ENCODE measurements around the gene CACNA1I.
A peak's percentile ranks its signal among the peaks of the same experiment; 100 is the strongest.

CACNA1I gene

DNA sequence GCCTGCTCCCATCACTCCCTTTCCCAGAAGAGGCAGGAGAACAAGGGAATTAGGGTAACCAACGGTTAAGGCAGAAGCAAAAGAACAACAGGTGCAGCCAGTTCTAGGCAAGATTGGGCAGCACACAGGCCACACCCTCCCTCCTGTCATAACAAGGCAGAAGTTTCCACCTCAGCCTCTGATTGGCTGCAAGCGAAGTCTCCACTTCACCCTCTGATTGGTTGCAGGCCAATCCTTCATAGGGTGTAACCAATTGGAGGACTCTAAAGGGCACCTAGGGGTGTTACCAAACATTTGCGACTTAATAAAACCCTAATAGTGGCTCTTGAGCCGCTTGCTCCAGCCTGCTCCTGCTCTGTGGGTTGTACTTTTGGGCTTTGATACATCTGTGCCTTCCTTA, 153.8 kb downstream of the CACNA1I start:
- TF ChIP-seq CTCF (conservative IDR thresholded peaks at IDR 0.05; ENCODE audit: low read depth, low read length), result no peak
- no peak for DNase-seq (ENCODE audit: low read depth)
- no peak overlapping the region for H3K4me3 ChIP-seq (ENCODE audit: low read length)

GRCh38 chr22:39724857-39725256, 154.3 kb downstream of the CACNA1I start:
- no peak for DNase-seq (ENCODE audit: low read depth)
- H3K4me3 ChIP-seq (ENCODE audit: low read length), result no peak overlapping the region
- TF ChIP-seq CTCF (conservative IDR thresholded peaks at IDR 0.05; ENCODE audit: low read depth, low read length), result no peak

DNA sequence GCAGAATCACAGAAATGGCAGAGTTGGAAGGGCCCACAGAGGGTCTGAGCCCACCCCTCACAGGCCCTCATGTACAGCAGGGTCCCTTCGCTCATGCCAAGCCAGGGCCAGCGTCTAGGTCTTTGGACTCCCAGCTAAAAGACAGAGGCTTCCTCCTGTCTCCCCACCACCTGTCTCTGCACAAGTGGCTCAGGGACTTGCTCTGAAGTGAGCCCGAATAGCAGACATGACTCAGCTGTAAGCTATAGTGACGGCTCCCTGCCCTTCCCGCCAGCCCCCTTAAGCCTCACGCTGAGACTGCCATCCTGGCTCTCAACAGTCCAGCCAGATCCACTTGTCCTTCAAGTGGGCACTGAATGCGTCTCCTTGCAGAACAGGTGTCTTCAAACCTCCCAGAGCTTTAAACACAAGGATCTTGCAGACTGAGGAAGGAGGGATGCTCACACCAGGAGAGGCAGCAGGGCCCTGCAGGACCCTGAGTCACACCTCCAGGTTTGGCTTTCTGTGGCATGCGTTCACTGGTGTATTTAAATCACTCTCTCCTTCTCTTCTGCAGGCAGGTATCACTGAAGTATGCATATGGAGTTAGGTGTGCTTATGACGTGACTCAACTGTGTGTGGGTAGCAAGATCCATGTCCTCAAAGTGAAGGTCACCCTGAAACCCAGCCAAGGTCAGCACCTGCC, 154.9 kb downstream of the CACNA1I start:
- no peak for DNase-seq (ENCODE audit: low read depth)
- H3K4me3 ChIP-seq (ENCODE audit: low read length), result no peak overlapping the region
- no peak for TF ChIP-seq CTCF (conservative IDR thresholded peaks at IDR 0.05; ENCODE audit: low read depth, low read length)

DNA sequence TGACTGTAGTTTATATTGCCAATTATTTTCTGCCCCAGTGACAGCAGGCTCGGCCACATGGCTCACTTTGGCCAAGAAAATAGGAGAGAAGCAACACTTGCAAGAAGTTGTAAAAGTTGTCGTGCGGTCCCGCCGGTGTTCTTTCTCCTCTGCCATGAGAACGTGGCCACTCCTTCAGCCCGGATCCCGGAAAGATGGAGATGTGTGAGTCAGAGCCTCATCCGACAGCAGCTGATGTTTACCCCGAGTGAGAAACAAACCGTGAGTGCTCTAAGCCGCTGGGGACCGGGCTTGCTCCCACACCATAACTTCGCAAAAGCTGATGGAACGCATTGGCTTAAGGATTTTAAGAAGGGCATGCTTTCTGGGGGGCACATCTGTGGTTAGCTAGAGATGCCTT, 157.0 kb downstream of the CACNA1I start:
- peak; percentile 1 for DNase-seq (ENCODE audit: low read depth)
- H3K4me3 ChIP-seq (ENCODE audit: low read length), result no peak overlapping the region
- no peak for TF ChIP-seq CTCF (conservative IDR thresholded peaks at IDR 0.05; ENCODE audit: low read depth, low read length)

- H3K4me3 ChIP-seq (ENCODE audit: low read length), result no peak overlapping the region
- no peak for DNase-seq (ENCODE audit: low read depth)
- TF ChIP-seq CTCF (conservative IDR thresholded peaks at IDR 0.05; ENCODE audit: low read depth, low read length), result no peak
These were observed 157.8 kb downstream of the CACNA1I start for GRCh38 chr22:39728236-39728860.

DNA sequence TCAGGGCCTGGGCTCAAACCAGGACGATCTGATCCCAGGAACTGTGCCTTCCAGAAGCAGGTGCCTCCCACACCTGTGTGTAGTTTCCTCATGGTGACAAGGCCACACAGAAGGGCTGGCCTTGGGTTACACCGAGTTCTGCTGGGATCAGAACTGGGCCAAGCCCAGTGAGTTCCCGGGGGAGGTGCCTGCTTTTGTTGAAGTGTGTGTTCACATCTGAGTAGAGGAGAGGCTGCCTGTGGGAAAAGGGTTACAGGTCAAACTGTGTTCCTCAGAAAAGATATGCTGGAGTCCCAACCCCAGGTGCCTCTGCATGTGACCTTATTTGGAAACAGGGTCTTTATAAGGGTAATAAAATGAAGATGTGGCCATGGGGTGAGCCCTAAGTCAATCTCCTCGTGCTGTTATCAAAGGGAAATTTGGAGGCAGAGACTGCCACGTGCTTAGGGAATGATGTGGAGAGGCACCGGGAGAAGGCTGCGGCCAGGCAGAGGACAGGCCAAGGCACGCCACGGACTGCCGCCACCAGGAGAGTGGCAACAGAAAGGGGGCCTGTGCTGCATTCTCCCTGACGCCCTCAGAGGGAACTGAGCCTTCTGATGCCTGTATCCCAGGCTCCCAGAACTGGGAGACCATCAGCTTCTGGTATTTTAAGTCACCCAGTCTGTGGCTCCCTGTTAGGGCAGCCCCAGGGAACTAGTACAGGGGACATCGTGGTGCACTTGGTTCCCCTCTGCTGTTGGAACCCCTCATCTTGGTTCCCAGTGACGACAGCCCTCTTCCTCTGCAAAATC, 158.8 kb downstream of the CACNA1I start:
- TF ChIP-seq CTCF (conservative IDR thresholded peaks at IDR 0.05; ENCODE audit: low read depth, low read length), result no peak
- H3K4me3 ChIP-seq (ENCODE audit: low read length), result no peak overlapping the region
- no peak for DNase-seq (ENCODE audit: low read depth)

All from retinal pigment epithelial cell (primary cell).